GM12865 (cell line): ENCODE measurements around the gene CDH13.

Source experiments
- DNase-seq: peaks from one replicate; pipeline ENCODE4 v3.0.0; 2010; ENCODE audit warnings: low read depth
- H3K4me3 ChIP-seq: 2 replicates; pipeline ENCODE4 v1.5.1; 2011; ENCODE audit warnings: mild to moderate bottlenecking, low read depth, low read length, control low read depth
- CTCF ChIP-seq: IDR thresholded peaks from 2 replicates; pipeline ENCODE4 v1.5.1; 2011; ENCODE audit warnings: low read length, control low read depth, low read depth, inconsistent platforms; ENCODE audit not compliant: insufficient read depth; ENCODE audit errors: missing control alignments

Gene CDH13

GRCh38 chr16:82735673-82736091 is 108.9 kb downstream of the CDH13 start:
- no peak for TF ChIP-seq CTCF
- DNase-seq = peak; percentile 56
- H3K4me3 ChIP-seq = no peak overlapping the region; the same call in 1 of the 2 replicates

- DNase-seq = no peak
- no peak for TF ChIP-seq CTCF
- no peak overlapping the region for H3K4me3 ChIP-seq
Observed at GRCh38 chr16:82736224-82736623, 109.5 kb downstream of the CDH13 start.

DNA sequence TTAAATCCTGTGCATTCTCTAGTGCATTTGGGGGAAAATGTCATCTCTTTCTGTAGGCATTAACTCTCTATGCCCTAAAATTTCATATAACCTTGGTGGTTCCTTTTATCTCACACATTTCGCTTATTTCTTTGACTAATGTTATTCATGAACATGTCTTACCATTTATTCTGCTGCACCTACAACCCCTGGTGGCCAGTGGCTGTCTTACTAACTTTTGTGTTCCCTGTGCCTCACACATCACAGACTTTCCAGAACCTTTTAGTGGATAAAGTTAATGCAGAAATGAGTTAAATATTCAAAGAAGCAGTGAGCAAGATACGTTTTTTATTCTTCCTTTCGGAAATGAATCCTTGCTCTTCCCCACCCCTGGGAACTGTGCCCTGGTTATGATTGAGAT is 111.9 kb downstream of the CDH13 start:
- peak; percentile 15 for DNase-seq
- peak; percentile 26 for TF ChIP-seq CTCF

GRCh38 chr16:82741073-82741615 is 114.4 kb downstream of the CDH13 start:
- no peak overlapping the region for H3K4me3 ChIP-seq
- TF ChIP-seq CTCF = no peak
- no peak for DNase-seq

More for the DNA sequence above, 111.9 kb downstream of the CDH13 start:
- no peak overlapping the region for H3K4me3 ChIP-seq

GRCh38 chr16:82744958-82745357 is 118.2 kb downstream of the CDH13 start:
- TF ChIP-seq CTCF = no peak
- no peak for DNase-seq
- H3K4me3 ChIP-seq = no peak overlapping the region

DNA sequence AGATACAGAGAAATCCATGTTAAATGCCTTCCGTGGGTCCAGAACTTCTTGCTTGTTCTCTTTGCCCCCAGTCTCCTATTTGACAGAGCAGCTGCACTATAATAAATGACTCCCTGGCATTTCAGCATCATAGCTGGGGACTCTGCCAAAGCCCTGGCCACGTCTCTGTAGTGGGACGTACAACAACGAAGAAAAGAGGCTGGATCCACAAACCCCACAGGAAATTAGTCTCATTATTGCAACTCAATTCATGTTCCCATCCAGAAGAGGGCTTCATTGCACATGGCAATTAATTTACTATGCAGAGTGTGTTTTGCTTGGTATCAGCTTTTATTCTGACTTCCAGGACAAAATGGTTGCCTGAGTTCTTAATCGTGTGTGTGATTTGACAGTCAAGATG is 121.3 kb downstream of the CDH13 start:
- DNase-seq = no peak
- no peak overlapping the region for H3K4me3 ChIP-seq
- TF ChIP-seq CTCF = no peak

- H3K4me3 ChIP-seq = no peak overlapping the region
- no peak for DNase-seq
- no peak for TF ChIP-seq CTCF
Observed at GRCh38 chr16:82750068-82750467, 123.3 kb downstream of the CDH13 start.
